Fibroblast of skin of abdomen (primary cell): ENCODE results near the gene WDR64.

Experiments
- DNase-seq: peaks from one replicate; pipeline ENCODE4 v3.0.0-alpha.2; 2013

Gene WDR64

DNA sequence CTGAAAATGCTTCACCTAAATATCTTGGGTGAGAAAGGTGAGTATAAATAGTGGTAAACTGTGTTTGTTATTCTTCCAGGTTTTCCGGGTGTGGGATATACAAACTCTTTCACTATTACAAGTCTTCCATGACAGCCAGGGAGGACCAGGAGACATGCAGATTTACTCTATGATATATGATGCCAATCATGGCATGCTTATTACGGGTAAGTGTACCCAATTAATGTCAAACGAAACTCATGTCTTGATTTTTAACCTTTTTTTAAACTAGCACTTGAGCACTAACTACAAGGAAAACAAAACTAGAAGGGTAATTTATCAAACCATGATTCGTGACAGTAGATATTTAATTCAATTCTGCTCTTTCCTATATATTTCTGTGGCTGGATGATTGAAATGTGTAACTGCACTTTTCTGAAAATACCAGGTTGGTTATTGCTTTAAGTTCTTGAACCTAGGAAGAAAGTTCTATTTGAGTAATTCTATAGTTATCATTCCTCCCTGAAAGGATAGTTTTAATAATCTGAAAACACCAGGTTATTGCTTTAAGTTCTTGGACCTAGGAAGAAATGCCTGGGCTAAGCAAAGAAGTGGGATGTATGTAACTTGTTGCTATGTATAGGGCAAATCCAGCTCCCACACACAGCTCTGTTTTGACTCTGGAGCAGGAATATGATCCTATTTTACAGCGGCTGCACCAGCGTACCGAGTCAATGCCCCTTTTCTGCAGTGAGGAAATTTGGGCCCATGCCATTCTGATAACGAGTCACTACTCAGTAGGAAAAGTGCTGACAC lies 86.4 kb downstream of the WDR64 start:
- DNase-seq: no peak

DNA sequence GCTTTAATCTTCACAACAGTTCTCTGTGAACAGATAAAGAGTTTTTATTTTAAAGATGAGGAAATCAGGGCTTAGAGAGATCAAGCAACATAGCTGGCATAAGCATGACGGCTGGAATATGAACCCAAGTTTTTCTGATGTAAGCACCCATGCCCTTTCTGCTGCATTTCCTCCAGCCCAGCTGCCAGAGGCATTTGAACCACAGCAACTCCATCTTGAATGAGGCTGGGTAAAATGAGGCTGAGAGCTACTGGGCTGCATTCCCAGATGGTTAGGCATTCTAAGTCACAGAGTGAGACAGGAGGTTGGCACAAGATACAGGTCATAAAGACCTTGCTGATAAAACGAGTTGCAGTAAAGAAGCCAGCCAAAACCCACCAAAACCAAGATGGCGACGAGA lies 90.0 kb downstream of the WDR64 start:
- DNase-seq: no peak

DNA sequence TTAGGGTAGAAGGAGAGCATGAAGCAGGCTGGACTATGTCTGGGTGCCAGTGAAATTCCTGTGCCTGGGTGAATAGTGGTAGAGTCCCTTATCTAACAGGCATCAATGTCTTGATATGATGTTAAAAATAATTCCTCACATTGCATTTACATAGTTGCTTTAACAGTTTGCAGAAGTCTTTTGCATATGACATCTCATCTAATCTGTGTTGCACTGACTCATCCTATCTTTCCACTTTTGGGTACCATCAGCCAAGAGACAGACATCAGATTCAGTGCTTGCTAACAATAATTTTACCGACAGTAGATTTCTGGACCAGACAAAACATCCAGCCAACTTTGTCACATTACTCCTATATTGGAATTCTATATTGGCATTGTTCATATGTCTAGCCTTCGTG lies 92.5 kb downstream of the WDR64 start:
- DNase-seq: no peak

DNA sequence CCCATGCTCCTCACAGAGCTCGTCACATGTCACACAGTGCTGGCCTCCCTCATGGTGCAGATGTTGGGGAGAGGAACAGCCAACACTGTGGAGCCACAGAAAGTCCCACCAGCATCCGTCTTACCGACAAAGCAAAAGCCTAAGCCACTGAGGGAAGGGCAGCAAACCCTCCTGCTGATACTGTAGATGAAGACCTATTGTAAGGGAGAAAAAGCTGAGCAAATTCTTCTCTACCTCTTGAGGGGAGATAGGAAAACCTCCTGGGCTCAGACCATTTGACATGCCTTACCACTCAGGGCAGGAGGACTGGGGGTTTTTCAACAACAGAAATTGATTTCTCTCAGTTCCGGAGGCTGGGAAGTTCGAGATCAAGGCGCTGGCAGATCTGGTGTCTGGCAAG lies 95.9 kb downstream of the WDR64 start:
- DNase-seq: no peak

DNA sequence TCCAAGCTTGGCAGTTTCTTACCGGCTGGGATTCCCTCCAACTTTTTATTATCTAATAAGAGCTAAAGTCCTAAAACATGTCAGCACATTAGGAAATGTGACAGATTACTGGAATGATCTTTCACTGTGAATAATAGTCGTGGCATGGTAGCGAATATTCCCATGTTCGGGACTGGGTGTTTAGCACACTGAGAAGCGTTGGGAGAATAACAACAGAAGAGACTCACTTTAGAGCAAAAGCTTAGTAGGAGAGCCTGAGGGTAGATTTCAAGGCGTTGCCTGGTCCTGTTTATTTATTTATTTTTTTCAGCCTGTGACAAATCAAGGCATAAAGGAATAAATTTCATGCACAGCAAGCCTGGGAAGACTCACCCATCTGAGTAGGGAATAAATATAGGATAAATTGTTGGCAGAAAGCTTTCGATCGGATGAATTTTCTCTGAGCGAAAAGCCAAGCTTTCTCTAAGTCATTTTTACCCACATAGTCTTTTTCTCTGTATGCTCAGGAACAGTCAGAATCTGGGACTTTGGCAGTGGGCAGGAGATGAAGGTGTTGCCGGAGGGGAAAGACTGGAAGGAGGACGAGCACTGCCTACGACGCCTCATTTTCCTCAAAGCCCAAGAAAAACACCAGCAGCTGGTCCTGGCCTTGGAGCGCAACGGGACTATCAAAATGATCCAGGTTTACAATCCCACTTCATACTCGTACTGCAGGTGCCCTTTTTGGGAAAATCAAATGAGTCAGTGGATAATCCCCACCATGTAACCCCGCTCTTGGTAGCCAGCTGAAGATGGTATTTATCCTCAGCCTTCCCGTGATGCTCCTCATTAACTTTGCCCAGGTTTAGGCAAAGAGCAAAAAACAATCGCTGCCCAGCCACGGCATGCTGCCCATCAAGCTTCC lies 97.2 kb downstream of the WDR64 start:
- DNase-seq: peak; percentile 16

DNA sequence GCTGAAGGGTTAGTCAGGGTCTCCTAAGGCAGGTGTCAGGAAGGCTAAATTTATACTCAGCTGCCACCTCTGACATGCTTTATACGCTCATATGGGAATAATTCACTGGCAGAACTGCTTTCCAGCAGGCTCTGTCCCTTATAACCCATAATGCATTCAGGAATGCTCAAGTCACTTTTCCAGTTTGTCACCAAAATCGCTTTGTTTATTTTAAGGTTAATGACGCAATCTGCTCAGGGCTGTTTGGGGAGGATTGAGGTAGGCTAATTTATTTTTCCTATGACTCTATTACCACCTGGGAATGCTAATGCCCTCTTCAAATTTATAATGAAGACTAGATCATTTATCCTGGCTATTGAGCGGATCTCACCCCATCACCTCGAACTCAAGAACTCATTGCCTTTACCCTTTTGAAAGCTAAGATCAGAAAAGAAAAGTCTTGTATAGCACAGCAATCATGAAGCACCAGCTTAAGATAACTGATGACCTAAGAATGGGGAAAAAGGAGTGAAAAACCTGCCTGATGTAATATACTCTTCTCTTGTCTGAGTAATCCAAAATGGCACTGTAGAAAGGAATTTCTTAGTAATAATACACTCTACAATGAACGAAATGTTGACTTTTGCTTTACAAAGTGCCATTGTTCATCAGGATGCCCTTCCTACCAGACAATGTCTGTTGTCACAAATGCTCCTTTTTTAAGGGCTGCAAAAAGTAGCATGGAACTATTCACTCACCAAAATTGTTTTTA lies 98.0 kb downstream of the WDR64 start:
- no peak for DNase-seq

DNA sequence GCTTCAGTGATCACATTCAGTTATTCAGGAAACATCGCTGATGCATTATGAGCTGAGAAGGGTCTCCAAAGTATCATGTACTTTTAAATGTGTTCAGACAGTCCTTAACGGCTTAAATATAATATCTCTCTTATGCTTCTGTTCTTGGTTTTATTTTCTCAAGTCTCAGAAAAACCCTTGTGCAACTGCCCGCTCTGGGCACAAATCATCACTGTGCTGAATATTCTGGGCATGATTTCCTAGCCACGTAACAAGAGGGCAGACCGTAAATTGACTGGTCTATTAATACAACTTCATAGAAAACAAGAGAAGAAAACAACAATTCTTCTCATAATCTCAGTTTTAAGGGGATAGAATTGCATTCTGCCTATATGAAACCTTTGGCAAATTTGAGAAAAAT lies 99.4 kb downstream of the WDR64 start:
- no peak for DNase-seq

DNA sequence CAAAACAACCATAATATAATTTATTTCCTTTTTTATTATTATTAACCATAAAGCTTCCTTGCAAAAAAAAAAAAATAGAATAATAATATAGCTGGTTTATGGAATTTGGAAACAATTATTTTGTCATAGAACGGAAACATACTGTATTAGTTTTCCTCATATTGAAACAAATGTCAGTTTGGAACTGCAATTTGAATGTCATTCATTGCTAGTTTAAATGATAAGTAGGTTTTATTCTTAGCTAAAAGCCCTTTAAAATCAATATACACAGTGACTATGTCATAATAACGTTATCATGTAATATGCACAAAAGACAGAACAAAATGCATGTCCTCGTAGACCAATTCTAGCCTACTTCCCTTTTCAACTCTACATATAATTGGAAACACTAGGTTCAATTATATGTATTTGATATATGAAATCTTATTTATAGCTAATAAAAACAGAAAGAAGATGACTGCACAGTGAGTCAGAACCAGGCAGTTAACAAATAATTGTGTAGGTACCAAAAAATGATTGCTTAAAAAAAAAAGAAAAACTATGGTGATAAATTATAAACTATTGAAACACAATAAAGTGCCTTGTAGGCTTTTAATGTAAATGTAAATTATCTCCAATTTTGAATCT lies 110.7 kb downstream of the WDR64 start:
- no peak for DNase-seq

DNA sequence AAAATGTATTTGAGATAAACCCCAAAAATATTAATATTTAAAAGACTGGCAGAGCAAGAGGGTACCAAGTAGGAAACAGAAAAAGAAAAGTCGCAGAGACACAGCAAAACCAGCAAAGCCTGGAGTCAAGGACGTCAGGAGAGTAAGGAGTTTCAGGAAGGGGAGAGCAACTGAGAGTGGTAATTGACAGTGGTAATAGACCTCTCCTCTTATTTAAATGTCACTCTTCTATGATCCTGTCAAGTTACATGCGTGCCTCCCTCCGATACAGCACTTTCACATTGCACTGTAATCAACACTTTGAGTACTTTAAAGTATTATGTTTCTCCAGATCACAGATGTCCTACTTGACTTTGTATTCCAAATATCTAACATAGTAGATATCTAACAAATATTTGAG lies 113.3 kb downstream of the WDR64 start:
- DNase-seq: no peak

DNA sequence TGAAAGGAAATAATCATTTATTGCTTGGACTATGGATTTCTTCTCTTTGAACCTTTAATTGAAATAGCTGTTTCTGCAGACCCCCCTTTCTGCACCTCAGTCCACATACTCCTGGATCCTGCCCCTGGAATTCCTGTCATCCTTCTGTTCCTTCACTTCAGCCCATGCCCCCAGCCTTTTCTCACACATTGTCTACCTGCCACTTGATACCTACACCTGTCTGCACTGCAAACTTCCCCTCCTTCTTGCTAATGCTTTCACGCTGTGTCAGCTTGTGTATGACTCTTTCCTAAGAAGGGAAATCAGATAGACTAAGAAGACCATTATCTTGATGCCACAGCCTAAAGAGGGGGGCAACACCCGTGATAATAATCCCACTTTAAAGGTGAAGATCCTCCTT lies 115.7 kb downstream of the WDR64 start:
- no peak for DNase-seq

DNA sequence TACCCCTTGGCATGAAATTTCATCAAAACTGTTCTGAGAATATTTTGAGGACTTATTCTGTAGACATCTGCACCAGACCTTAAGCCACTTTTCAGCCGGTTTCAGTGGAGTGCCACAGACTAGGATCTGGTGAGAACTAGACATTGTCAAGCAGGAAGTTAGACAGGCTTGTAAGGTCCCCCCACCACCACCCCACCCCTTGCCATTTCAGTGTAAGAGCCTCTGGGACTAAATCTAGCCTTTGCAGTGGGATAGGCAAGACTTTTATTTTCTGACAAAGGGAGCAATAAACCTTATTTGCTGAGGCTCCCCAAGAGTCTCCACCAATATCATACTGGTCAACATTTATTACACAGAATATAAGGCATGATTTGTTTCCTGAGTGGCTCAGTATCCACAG lies 118.0 kb downstream of the WDR64 start:
- no peak for DNase-seq

DNA sequence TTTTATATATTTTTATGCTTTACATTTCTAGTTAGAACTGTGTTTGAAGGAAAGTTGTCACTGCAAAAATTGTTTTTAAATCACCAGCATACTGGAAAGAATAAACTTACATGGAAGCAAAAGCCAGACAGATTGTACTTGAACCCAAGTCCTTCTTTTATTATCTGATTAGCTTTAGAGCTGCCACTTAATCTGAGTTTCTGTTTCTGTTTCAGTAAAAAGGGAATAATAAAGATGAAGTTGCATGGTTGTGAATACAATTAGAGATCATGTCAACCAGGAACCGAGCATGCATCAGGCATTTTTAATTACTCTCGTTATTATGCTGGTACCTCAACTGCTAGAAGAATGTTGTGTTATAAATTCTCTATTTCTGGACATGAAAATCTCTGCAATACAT lies 119.0 kb downstream of the WDR64 start:
- no peak for DNase-seq

DNA sequence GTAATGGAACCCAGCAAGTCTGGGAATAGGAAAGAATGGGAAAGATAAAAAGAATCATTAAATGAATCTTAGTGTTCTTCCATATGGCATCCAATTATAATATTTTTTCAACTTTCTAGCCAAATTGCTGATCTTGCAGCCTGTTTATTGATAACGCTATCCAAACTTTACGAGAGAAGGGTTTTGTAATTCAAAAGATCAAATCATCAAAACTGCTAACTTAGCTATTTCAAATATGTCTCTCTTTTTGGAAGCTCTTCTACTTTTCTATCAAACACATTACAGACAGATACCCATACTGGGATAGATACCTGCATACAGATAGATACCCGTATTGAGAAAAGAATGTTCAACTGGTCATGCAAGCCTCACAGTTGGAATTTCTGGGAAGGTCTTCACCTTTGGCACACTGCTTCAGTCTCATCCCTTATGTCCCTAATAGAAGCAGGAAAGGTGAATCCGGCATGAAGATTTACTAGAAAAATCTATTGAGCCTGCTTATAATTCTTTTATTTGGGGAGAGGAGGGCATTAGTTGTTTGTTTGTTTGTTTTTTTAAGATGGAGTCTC lies 120.9 kb downstream of the WDR64 start:
- DNase-seq: no peak

DNA sequence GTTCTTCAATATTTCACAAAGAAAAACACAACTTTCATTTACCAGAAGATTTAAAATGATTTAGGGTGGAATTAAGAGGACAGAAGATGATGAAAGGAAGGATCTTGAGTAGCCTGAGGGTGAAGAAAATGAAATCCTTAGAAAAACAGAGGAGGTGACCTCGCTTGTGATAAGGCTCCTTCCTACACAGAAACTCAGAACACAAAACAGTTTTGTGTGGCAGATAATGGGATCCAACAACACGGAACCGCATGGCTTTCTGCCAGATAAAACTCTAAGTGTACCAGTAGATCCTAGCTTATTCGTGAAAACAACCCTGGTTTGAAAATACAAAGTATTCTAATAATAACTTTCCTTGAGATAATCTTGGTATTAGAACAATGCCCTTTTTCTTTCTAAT lies 121.9 kb downstream of the WDR64 start:
- DNase-seq: no peak

DNA sequence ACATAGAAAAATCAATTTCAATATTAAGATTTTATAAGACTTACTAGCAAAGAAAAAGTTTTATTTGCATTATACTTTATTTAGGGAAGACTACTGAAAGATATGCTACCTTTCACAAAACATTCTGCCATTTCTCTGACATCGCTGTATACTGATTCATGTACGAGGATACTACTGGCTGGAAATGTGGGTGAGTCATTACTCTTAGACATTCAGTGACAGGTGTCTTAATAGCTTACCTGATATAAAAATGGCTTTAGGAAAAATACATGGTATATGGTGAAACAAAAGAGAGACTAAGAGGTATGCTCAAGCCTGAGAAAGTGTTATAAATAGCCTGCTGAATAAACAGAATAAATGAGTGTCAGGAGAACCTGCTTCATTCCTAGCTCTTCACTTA lies 122.9 kb downstream of the WDR64 start:
- DNase-seq: no peak

DNA sequence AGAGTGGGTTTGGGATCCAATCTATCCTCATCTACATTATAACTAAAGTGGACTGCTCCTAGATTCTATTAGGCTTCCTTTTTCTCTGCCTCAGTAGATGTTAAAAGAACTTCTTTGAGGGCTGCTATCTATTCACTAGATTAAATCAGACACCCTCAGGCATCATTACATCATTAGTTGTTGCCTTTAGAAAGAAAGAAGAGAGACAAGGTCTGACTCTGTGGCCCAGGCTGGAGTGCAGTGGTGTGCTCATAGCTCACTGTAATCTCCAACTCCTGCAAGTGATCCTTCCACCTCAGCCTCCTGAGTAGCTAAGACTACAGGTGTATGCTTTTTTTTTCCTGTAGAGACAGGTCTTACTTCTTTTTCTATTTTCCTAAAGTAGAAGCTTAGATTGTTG lies 124.8 kb downstream of the WDR64 start:
- DNase-seq: no peak

DNA sequence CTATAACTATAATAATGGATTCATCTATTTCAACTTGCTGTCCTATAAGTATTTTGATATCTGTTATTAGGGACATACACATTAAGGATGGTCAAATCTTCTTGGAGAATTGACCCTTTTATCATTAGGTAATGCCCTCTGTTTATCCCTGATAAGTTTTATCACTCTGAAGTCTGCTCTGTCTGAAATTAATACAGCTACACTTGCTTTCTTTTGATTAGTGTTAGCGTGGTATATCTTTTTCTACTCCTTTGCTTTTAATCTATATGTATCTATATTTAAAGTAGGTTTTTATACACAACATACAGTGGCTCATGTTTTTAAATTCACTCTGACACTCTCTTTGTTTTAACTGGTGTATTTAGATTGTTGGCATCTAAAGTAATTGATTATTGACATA lies 126.0 kb downstream of the WDR64 start:
- DNase-seq: no peak

DNA sequence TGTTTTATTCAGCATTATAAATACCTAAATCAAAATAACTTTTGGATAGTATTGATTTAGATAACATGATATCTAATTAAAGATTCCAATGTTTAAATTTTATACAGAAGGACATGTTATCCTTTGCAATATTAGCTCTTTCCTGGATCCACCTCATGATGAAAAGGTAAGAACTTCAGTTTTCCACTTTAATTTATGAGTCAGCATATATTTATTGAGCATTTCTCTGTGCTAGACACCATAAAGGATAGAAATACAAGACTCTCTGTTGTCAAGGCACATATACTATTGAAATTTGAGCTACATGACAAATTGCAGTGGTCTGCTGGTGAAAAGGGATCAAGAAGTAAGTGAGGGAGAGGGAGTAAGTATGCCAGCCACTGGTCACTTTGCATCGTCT lies 127.8 kb downstream of the WDR64 start:
- no peak for DNase-seq

DNA sequence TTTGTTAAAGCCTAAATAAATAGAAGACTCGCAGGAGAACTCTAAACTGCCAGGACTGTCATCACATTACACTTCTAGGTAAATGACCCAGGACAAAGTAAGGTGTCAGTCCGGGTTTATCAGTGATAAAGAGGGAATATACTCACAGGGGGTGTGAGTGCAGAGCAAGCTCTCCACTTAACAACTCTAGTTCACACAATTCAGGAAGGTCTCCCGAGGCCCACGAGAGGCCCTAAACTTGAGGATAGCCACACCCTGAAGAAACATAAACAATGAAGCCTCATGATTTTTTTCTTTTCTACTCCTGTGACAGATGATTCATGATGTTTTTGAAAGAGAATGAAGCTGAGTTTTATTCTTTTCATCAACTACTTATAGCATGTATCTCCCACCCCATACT lies 130.3 kb downstream of the WDR64 start:
- no peak for DNase-seq

DNA sequence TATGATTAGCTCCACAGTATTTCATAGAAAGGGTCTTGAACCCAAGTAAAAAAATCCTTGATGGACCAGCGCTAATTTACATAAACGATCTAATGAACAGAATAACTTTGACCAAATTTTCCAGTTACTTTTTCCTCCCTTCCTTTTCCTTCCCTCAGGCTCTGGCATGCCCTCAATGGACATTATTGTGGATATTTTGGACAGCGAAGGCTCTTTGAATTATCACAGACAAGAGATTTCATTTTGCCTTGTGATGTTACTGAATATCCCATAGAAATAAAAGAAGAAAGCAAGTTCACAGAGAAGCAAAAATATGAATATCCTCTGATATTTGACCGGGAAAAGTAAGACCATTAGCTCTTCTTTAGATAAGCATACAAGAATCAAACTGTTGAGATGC lies 135.6 kb downstream of the WDR64 start:
- DNase-seq: no peak

DNA sequence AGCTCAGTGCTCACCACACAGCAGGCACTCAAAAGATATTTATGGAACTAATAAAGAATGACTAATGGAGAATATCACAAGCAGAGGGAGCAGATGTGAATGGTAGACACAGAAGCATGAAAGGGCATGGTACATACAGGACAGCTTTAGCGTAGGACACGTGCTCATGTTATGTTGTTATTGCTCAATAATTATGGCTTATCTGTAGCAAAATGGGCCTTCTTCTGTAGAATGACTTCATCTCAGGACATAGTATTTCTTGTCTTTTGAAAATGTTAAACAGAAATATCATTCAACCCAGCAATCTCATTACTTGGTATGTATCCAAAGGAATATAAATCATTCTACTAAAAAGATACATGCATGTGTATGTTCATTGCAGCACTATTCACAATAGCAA lies 137.0 kb downstream of the WDR64 start:
- DNase-seq: no peak

DNA sequence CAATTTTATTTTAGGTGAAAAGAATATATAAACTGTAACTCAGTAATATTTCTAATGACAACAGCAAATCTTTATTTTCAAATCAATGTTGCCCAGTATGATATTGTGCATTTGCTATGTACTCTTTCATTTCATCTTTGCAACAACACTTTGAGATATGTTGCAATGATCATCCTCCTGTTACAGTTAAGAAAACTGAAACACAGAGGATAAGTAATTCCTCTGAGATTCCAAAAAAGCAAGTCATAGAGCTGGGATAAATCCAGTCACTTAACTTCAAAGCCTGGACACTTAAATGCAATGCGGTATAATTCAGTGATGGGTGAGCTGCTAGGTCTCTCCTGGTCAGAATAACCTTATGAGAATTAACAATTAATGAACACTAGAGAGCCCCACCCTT lies 147.3 kb downstream of the WDR64 start:
- no peak for DNase-seq

DNA sequence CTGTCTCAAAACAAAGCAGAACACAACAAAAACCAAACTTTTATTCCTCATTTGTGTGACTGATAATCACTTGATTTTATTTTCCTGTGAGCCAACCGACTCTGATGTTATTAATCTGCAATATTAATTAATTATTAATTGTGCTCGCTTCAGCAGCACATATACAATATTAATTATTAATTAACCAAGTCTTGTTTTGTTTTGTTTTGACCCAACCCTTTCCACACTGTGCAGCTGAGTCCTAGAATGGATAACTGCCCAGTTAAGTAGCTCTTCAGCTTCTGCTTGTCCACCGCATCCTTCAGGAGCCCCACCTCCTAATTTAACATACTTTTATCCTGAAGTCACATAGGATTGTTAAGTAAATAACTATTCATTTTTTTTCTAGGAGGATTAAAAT lies 148.6 kb downstream of the WDR64 start:
- DNase-seq: no peak
